B cell (primary cell): ENCODE data around the gene RELCH. TPM values are rescaled to one million over a fixed set of nuclear protein-coding genes. Genes with fewer than 3 reads are reported as not detected.

ENCODE experiments used
- ATAC-seq: fragments of 200-7000 bp; cut with Tn5 transposase; one replicate; pipeline ENCODE4 v1.10.0; 2021; ENCODE audit warnings: low read depth, mild to moderate bottlenecking, moderate number of reproducible peaks, moderate library complexity
- CTCF ChIA-PET: fragments of 350-600 bp; sonication (Branson Sonifier 250); formaldehyde crosslinking; loops from one replicate; lab custom pipeline; 2021; ENCODE audit warnings: antibody characterized with exemption, inconsistent platforms; lab: Charles Lee
- POLR2A ChIA-PET: fragments of 350-600 bp; sonication (Branson Sonifier 250); formaldehyde crosslinking; loops from one replicate; lab custom pipeline; 2021; ENCODE audit warnings: antibody characterized with exemption; lab: Charles Lee
- DNase-seq: peaks from one replicate; pipeline ENCODE4 v3.0.0; 2013
- H2AFZ ChIP-seq: 2 replicates; pipeline ENCODE4 v1.6.1; 2012; ENCODE audit warnings: mild to moderate bottlenecking, low read depth, low read length; ENCODE audit not compliant: insufficient read depth, poor library complexity, severe bottlenecking
- H3K27ac ChIP-seq, 2 donors: 1 replicate in 1 of 2; 2 replicates in 1 of 2; pipeline ENCODE4 v1.5.1; 2012 to 2013; ENCODE audit warnings: low read length in 2 of 2, mild to moderate bottlenecking in 2 of 2, moderate library complexity in 1 of 2
- H3K27me3 ChIP-seq, 4 experiments: fragments of 200-600 bp in 1 of 4; sonication (generic) in 1 of 4; replicated peaks in 1 of 4; 1 replicate in 2 of 4; 2 replicates in 2 of 4; pipeline versions ENCODE4 v1.6.1 to v1.7.0; 2013 to 2016; ENCODE audit warnings: low read length in 3 of 4, mild to moderate bottlenecking in 2 of 4, mixed read lengths in 1 of 4, moderate library complexity in 1 of 4; ENCODE audit not compliant: insufficient read depth in 4 of 4, control insufficient read depth in 3 of 4; ENCODE audit errors: control extremely low read depth in 1 of 4
- H3K36me3 ChIP-seq, 2 experiments: replicated peaks in 1 of 2; 1 replicate in 1 of 2; 2 replicates in 1 of 2; pipeline versions ENCODE4 v1.6.1 to v1.7.1; 2013; ENCODE audit warnings: low read length in 1 of 2; ENCODE audit not compliant: insufficient read depth in 2 of 2, control insufficient read depth in 1 of 2; ENCODE audit errors: control extremely low read depth in 1 of 2, extremely low read depth in 1 of 2
- H3K4me1 ChIP-seq, 2 donors: fragments of 200-600 bp in 1 of 2; sonication (generic) in 1 of 2; 1 replicate in 1 of 2; 2 replicates in 1 of 2; pipeline versions ENCODE4 v1.5.1 to v1.6.1; 2013 to 2017; ENCODE audit warnings: low read length in 2 of 2; ENCODE audit not compliant: control insufficient read depth in 2 of 2, insufficient read depth in 2 of 2
- H3K4me2 ChIP-seq: replicated peaks from 2 replicates; pipeline ENCODE3; 2012; ENCODE audit warnings: mild to moderate bottlenecking, low read depth, low read length; ENCODE audit not compliant: poor library complexity, severe bottlenecking
- H3K4me3 ChIP-seq, 5 experiments: fragments of 200-600 bp in 1 of 5; sonication (generic) in 1 of 5; 1 replicate in 3 of 5; 2 replicates in 2 of 5; pipeline versions ENCODE4 v1.5.1 to v1.7.0; 2011 to 2016; ENCODE audit warnings: low read length in 4 of 5, mild to moderate bottlenecking in 4 of 5, low read depth in 2 of 5, control low read depth in 1 of 5, moderate library complexity in 1 of 5; ENCODE audit not compliant: insufficient read depth in 1 of 5; ENCODE audit errors: control extremely low read depth in 1 of 5, extremely low read depth in 1 of 5
- H3K79me2 ChIP-seq: fragments of 200-600 bp; sonication (generic); one replicate; pipeline ENCODE4 v1.6.0; 2016; ENCODE audit warnings: low read length; ENCODE audit not compliant: control insufficient read depth, insufficient read depth
- H3K9ac ChIP-seq: fragments of 200-600 bp; sonication (generic); 2 replicates; pipeline ENCODE4 v1.6.1; 2017; ENCODE audit warnings: mild to moderate bottlenecking, low read length, moderate library complexity
- H3K9me3 ChIP-seq, 3 donors: one replicate each; pipeline versions ENCODE4 v1.6.1 to v1.7.1; 2013; ENCODE audit warnings: low read length in 2 of 3; ENCODE audit not compliant: control insufficient read depth in 2 of 3, insufficient read depth in 1 of 3; ENCODE audit errors: control extremely low read depth in 1 of 3
- H4K20me1 ChIP-seq: 2 replicates; pipeline ENCODE4 v1.6.0; 2012; ENCODE audit warnings: mild to moderate bottlenecking, low read length; ENCODE audit not compliant: insufficient read depth, control insufficient read depth, poor library complexity, severe bottlenecking
- H3K27ac Mint-ChIP-seq: one replicate; pipeline ENCODE4 v1.8.0; 2021; ENCODE audit warnings: mixed read lengths
- H3K27me3 Mint-ChIP-seq: one replicate; pipeline ENCODE4 v1.8.0; 2021; ENCODE audit warnings: mixed read lengths
- H3K4me1 Mint-ChIP-seq: one replicate; pipeline ENCODE4 v1.8.0; 2021; ENCODE audit warnings: mixed read lengths
- H3K4me3 Mint-ChIP-seq: one replicate; pipeline ENCODE4 v1.8.0; 2021; ENCODE audit warnings: mixed read lengths
- H3K9me3 Mint-ChIP-seq: one replicate; pipeline ENCODE4 v1.8.0; 2022; ENCODE audit warnings: mixed read lengths; ENCODE audit not compliant: insufficient read depth
- CTCF ChIP-seq: fragments of 200-600 bp; IDR thresholded peaks from one replicate; pipeline ENCODE4 v1.8.0; 2022; ENCODE audit warnings: antibody characterized with exemption, mild to moderate bottlenecking
- EZH2 ChIP-seq: IDR thresholded peaks from 2 replicates; pipeline ENCODE4 v1.6.1; 2012; ENCODE audit warnings: borderline replicate concordance, low read depth, mild to moderate bottlenecking, moderate library complexity, low read length; ENCODE audit not compliant: insufficient read depth, poor library complexity, severe bottlenecking
- WGBS: methylation state at CpG from one replicate; pipeline ENCODE4 v1.1.5; 2013; ENCODE audit warnings: missing lambda C conversion rate; ENCODE audit not compliant: insufficient coverage; 5-methylcytosine and 5-hydroxymethylcytosine counted together
- intact Hi-C: fragments of 100-400 bp; cut with micrococcal nuclease; formaldehyde crosslinking; loops from one replicate; pipeline ENCODE4 v1.10.0; 2022
- polyA plus RNA-seq: library from polyadenylated mRNA; depleted of rRNA; stranded (reverse); fragments of >200 nt; gene quantifications from 2 replicates; pipeline ENCODE4 v1.2.3, GENCODE V29; 2012
- total RNA-seq, 2 donors: library from RNA; stranded (reverse); fragments of 120-200 nt in 1 of 2; gene quantifications; 1 replicate in 1 of 2; 2 replicates in 1 of 2; pipeline versions ENCODE4 v1.2.3 to v1.2.4, GENCODE V29; 2013 to 2022

Gene RELCH
- total and polyA plus RNA-seq, 2 donors (not counting 1 experiment from before 2014, with no cell fraction given) = 17.6 to 77.9 TPM

- no peaks in the 10 kb centered on the region for H3K4me1 ChIP-seq
- Mint-ChIP-seq H3K27me3 (no peaks in the 10 kb centered on the region), H3K27ac (no peak overlapping the region), H3K9me3 (no peaks in the 10 kb centered on the region), H3K4me3 (no peak overlapping the region), H3K4me1 (peaks cover 3% of the 10 kb centered on the region)
- DNase-seq (no peak), ATAC-seq (no peak)
- ChIA-PET POLR2A (no interaction called here), CTCF (no interaction called here)
- TF ChIP-seq EZH2 (no peak), CTCF (no peak)
- H4K20me1 ChIP-seq = no peaks in the 10 kb centered on the region
- H3K27ac ChIP-seq = no peak overlapping the region
- H3K9ac ChIP-seq = no peak overlapping the region
- H2AFZ ChIP-seq = no peak overlapping the region
- peaks cover 19 to 45% of the 10 kb centered on the region in 2 experiments for H3K36me3 ChIP-seq
- no peaks in the 10 kb centered on the region for H3K79me2 ChIP-seq
- WGBS = no CpG with 5 or more reads among the region's 2 CpGs
- H3K4me3 ChIP-seq = no peak overlapping the region
- H3K27me3 ChIP-seq = no peaks in the 10 kb centered on the region
- H3K9me3 ChIP-seq = no peaks in the 10 kb centered on the region
- intact Hi-C loops = no loop called here
- H3K4me2 ChIP-seq = no peak overlapping the region
Observed at GRCh38 chr18:62282188-62282629, 95.2 kb downstream of the RELCH start.

- Histone ChIP-seq H2AFZ (no peak overlapping the region), H4K20me1 (no peaks in the 10 kb centered on the region), H3K4me1 (peaks cover 6 to 20% of the 10 kb centered on the region in 2 donors), H3K4me3 (no peak overlapping the region), H3K27ac (no peak overlapping the region), H3K9ac (no peak overlapping the region), H3K36me3 (peaks cover 16 to 44% of the 10 kb centered on the region in 2 experiments), H3K4me2 (no peak overlapping the region), H3K27me3 (no peaks in the 10 kb centered on the region), H3K9me3 (no peaks in the 10 kb centered on the region), H3K79me2 (no peaks in the 10 kb centered on the region)
- DNase-seq = no peak
- no peak for TF ChIP-seq EZH2
- TF ChIP-seq CTCF = no peak
- CTCF ChIA-PET = no interaction called here
- intact Hi-C loops = no loop called here
- Mint-ChIP-seq H3K27me3 (no peaks in the 10 kb centered on the region), H3K9me3 (no peaks in the 10 kb centered on the region), H3K4me1 (peaks cover 26% of the 10 kb centered on the region), H3K27ac (no peak overlapping the region), H3K4me3 (no peak overlapping the region)
- ATAC-seq = no peak
- WGBS = 100% methylated on average over 2 of the region's 3 CpGs
- POLR2A ChIA-PET = no interaction called here
Observed at GRCh38 chr18:62284637-62285036, 97.6 kb downstream of the RELCH start.
